Measurements from ENCODE around the gene ALB. TPM values are rescaled to one million over a fixed set of nuclear protein-coding genes. Genes with fewer than 3 reads are reported as not detected.

Gene ALB
- total and polyA plus RNA-seq, 11 donors = 0.21 to 3.3 (median 0.76) TPM; not detected in 6

GRCh38 chr4:73409012-73409862 lies 5.2 kb downstream of the ALB start:
- no peak for ATAC-seq
- H3K9me3 ChIP-seq = no peaks in the 10 kb centered on the region
- no peak for TF ChIP-seq POLR2A (IDR thresholded peaks at IDR 0.05)
- TF ChIP-seq CTCF (IDR thresholded peaks at IDR 0.05) = no peak
- no peak overlapping the region for H3K4me3 ChIP-seq
- no peak for DNase-seq
- no peak overlapping the region for H3K27ac ChIP-seq
- no peaks in the 10 kb centered on the region for H3K4me1 ChIP-seq
- no peaks in the 10 kb centered on the region for H3K27me3 ChIP-seq
- H3K36me3 ChIP-seq = no peaks in the 10 kb centered on the region
- intact Hi-C loops (cut with DNase I) = no loop called here
- WGBS, 4 donors = 76 to 78% (median 77%) methylated on average over 6 of the region's 6 CpGs

- Histone ChIP-seq H3K4me3 (no peak overlapping the region), H3K9me3 (no peaks in the 10 kb centered on the region), H3K27ac (no peak overlapping the region), H3K36me3 (no peaks in the 10 kb centered on the region), H3K4me1 (no peaks in the 10 kb centered on the region), H3K27me3 (no peaks in the 10 kb centered on the region)
- ATAC-seq (no peak), DNase-seq (no peak)
- no peak for TF ChIP-seq POLR2A (IDR thresholded peaks at IDR 0.05)
- intact Hi-C loops (cut with DNase I) = no loop called here
- 83 to 87% (median 84%) methylated on average over 8 of the region's 8 CpGs for WGBS, 4 donors
These were observed 6.0 kb downstream of the ALB start for GRCh38 chr4:73409978-73410548.

DNA sequence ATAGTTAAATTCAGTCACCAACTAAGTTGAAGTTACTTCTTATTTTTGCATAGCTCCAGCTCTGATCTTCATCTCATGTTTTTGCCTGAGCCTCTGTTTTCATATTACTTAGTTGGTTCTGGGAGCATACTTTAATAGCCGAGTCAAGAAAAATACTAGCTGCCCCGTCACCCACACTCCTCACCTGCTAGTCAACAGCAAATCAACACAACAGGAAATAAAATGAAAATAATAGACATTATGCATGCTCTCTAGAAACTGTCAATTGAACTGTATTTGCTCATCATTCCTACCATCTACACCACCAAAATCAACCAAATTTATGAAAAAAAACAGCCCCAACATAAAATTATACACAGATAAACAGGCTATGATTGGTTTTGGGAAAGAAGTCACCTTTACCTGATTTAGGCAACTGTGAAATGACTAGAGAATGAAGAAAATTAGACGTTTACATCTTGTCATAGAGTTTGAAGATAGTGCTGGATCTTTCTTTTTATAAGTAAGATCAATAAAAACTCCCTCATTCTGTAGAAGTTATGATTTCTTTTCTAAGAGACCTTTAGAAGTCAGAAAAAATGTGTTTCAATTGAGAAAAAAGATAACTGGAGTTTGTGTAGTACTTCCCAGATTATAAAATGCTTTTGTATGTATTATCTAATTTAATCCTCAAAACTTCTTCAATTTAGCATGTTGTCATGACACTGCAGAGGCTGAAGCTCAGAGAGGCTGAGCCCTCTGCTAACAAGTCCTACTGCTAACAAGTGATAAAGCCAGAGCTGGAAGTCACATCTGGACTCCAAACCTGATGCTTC lies 7.0 kb downstream of the ALB start:
- H3K9me3 ChIP-seq = no peaks in the 10 kb centered on the region
- no peaks in the 10 kb centered on the region for H3K27me3 ChIP-seq
- no peak overlapping the region for H3K4me3 ChIP-seq
- no peaks in the 10 kb centered on the region for H3K4me1 ChIP-seq
- no peak overlapping the region for H3K27ac ChIP-seq
- no peak for DNase-seq
- 70 to 76% (median 73%) methylated on average over 3 of the region's 3 CpGs for WGBS, 4 donors
- H3K36me3 ChIP-seq = no peaks in the 10 kb centered on the region
- intact Hi-C loops (cut with DNase I) = no loop called here
- TF ChIP-seq CTCF (IDR thresholded peaks at IDR 0.05) = no peak
- no peak for TF ChIP-seq POLR2A (IDR thresholded peaks at IDR 0.05)
- ATAC-seq = no peak

- ATAC-seq = no peak
- no peaks in the 10 kb centered on the region for H3K4me1 ChIP-seq
- 71 to 83% (median 77%) methylated on average over 8 of the region's 8 CpGs for WGBS, 4 donors
These were observed 7.8 kb downstream of the ALB start for GRCh38 chr4:73411731-73412414.

More at GRCh38 chr4:73411731-73412414, 7.8 kb downstream of the ALB start:
- H3K36me3 ChIP-seq = no peaks in the 10 kb centered on the region
- H3K27me3 ChIP-seq = no peaks in the 10 kb centered on the region
- no peaks in the 10 kb centered on the region for H3K9me3 ChIP-seq
- H3K4me3 ChIP-seq = no peak overlapping the region
- no peak for TF ChIP-seq POLR2A (IDR thresholded peaks at IDR 0.05)
- TF ChIP-seq CTCF (IDR thresholded peaks at IDR 0.05) = no peak
- H3K27ac ChIP-seq = no peak overlapping the region
- no peak for DNase-seq
- intact Hi-C loops (cut with DNase I) = no loop called here
